GM21360 (cell line): ENCODE data around the gene PUM2.
A peak's percentile ranks its signal among the peaks of the same experiment; 100 is the strongest.

Experiments used
- ATAC-seq: cut with Tn5 transposase; IDR thresholded peaks from one replicate; pipeline ENCODE4 v1.9.1; 2021; ENCODE audit warnings: mild to moderate bottlenecking, moderate library complexity; ENCODE audit not compliant: unreplicated experiment

The PUM2 gene

GRCh38 chr2:20349513-20349921 lies 1.1 kb downstream of the PUM2 start:
- ATAC-seq, result no peak

GRCh38 chr2:20348542-20348941 lies 2.1 kb downstream of the PUM2 start:
- ATAC-seq, result no peak

GRCh38 chr2:20346565-20347381 lies 3.9 kb downstream of the PUM2 start:
- no peak for ATAC-seq

GRCh38 chr2:20343128-20343527 lies 7.5 kb downstream of the PUM2 start:
- no peak for ATAC-seq

- no peak for ATAC-seq
Measured at GRCh38 chr2:20339012-20339411, 11.6 kb downstream of the PUM2 start.

- no peak for ATAC-seq
Measured at GRCh38 chr2:20334605-20335203, 15.9 kb downstream of the PUM2 start.

- peak; percentile 56 for ATAC-seq
Measured at GRCh38 chr2:20333738-20334137, 16.9 kb downstream of the PUM2 start.

- ATAC-seq, result no peak
Measured at GRCh38 chr2:20330192-20330591, 20.5 kb downstream of the PUM2 start.

- ATAC-seq, result no peak
Measured at GRCh38 chr2:20327370-20327769, 23.3 kb downstream of the PUM2 start.

GRCh38 chr2:20326163-20326780 lies 24.4 kb downstream of the PUM2 start:
- ATAC-seq, result no peak

GRCh38 chr2:20322527-20323300 lies 27.9 kb downstream of the PUM2 start:
- no peak for ATAC-seq

GRCh38 chr2:20317690-20318089 lies 33.0 kb downstream of the PUM2 start:
- ATAC-seq, result no peak

GRCh38 chr2:20317197-20317596 lies 33.4 kb downstream of the PUM2 start:
- no peak for ATAC-seq

GRCh38 chr2:20314562-20315501 lies 35.8 kb downstream of the PUM2 start:
- ATAC-seq, result no peak

- no peak for ATAC-seq
Measured at GRCh38 chr2:20313659-20314058, 37.0 kb downstream of the PUM2 start.

GRCh38 chr2:20309001-20309400 lies 41.6 kb downstream of the PUM2 start:
- no peak for ATAC-seq

- ATAC-seq, result no peak
Measured at GRCh38 chr2:20307311-20307710, 43.3 kb downstream of the PUM2 start.

GRCh38 chr2:20304411-20304810 lies 46.2 kb downstream of the PUM2 start:
- ATAC-seq, result no peak

- ATAC-seq, result no peak
Measured at GRCh38 chr2:20303966-20304365, 46.7 kb downstream of the PUM2 start.

GRCh38 chr2:20302019-20302418 lies 48.6 kb downstream of the PUM2 start:
- ATAC-seq, result no peak
